ENCODE data around the gene ALDOB. TPM values are rescaled to one million over a fixed set of nuclear protein-coding genes. Genes with fewer than 3 reads are reported as not detected.

The ALDOB gene
- total RNA-seq, 2 donors from 2014 or later = 0.29 TPM; not detected in 1

- no peaks in the 10 kb centered on the region for H3K4me1 ChIP-seq (ENCODE audit: control insufficient read depth, insufficient read depth, low read length)
- H3K27ac Mint-ChIP-seq = no peak overlapping the region
- WGBS, 2 experiments (ENCODE audit: insufficient coverage in 1 of 2, insufficient read length in 1 of 2) = 100% methylated on average over 1 of the region's 1 CpG; no CpG with 5 or more reads in 1 of the 2 experiments
- no peak overlapping the region for H3K9ac ChIP-seq (ENCODE audit: extremely low read depth, low read length, poor library complexity, severe bottlenecking)
- H3K27me3 ChIP-seq (ENCODE audit: control insufficient read depth, insufficient read depth, low read length, poor library complexity, severe bottlenecking) = no peaks in the 10 kb centered on the region
- H3K36me3 Mint-ChIP-seq (ENCODE audit: low read depth) = peaks cover 72% of the 10 kb centered on the region
- TF ChIP-seq CTCF (conservative IDR thresholded peaks at IDR 0.05) = no peak
- no peaks in the 10 kb centered on the region for H3K27me3 Mint-ChIP-seq (ENCODE audit: insufficient read depth)
- H3K36me3 ChIP-seq (ENCODE audit: control insufficient read depth, insufficient read depth, low read length) = peaks cover 45% of the 10 kb centered on the region
- no peak overlapping the region for H3K4me3 Mint-ChIP-seq
- peaks cover 8% of the 10 kb centered on the region for H3K4me1 Mint-ChIP-seq
- peaks cover 48% of the 10 kb centered on the region for H3K9me3 Mint-ChIP-seq
- peaks cover 49% of the 10 kb centered on the region for H3K9me3 ChIP-seq (ENCODE audit: control insufficient read depth, low read length)
- no peak for DNase-seq
- H3K27ac ChIP-seq (ENCODE audit: low read depth, low read length) = no peak overlapping the region
- H3K4me3 ChIP-seq (ENCODE audit: low read length) = peak overlapping the region; percentile 2
Measured at GRCh38 chr9:101394687-101395086, 40.9 kb downstream of the ALDOB start.

GRCh38 chr9:101393135-101393534 is 42.4 kb downstream of the ALDOB start:
- no peak overlapping the region for H3K4me3 Mint-ChIP-seq
- H3K27ac Mint-ChIP-seq = no peak overlapping the region
- peaks cover 60% of the 10 kb centered on the region for H3K36me3 ChIP-seq (ENCODE audit: control insufficient read depth, insufficient read depth, low read length)
- H3K9ac ChIP-seq (ENCODE audit: extremely low read depth, low read length, poor library complexity, severe bottlenecking) = no peak overlapping the region
- H3K27me3 Mint-ChIP-seq (ENCODE audit: insufficient read depth) = no peaks in the 10 kb centered on the region
- no peak overlapping the region for H3K27ac ChIP-seq (ENCODE audit: low read depth, low read length)
- peaks cover 61% of the 10 kb centered on the region for H3K9me3 ChIP-seq (ENCODE audit: control insufficient read depth, low read length)
- H3K36me3 Mint-ChIP-seq (ENCODE audit: low read depth) = peaks cover 85% of the 10 kb centered on the region
- no peak for DNase-seq
- TF ChIP-seq CTCF (conservative IDR thresholded peaks at IDR 0.05) = no peak
- H3K9me3 Mint-ChIP-seq = peaks cover 56% of the 10 kb centered on the region
- no CpG with 5 or more reads among the region's 3 CpGs for WGBS, 2 experiments (ENCODE audit: insufficient coverage in 1 of 2, insufficient read length in 1 of 2)
- peaks cover 4% of the 10 kb centered on the region for H3K4me1 Mint-ChIP-seq
- H3K27me3 ChIP-seq (ENCODE audit: control insufficient read depth, insufficient read depth, low read length, poor library complexity, severe bottlenecking) = no peaks in the 10 kb centered on the region
- H3K4me1 ChIP-seq (ENCODE audit: control insufficient read depth, insufficient read depth, low read length) = no peaks in the 10 kb centered on the region
- no peak overlapping the region for H3K4me3 ChIP-seq (ENCODE audit: low read length)

- H3K36me3 Mint-ChIP-seq (ENCODE audit: low read depth) = peaks cover 77% of the 10 kb centered on the region
- no peak overlapping the region for H3K4me3 Mint-ChIP-seq
- no peaks in the 10 kb centered on the region for H3K27me3 ChIP-seq (ENCODE audit: control insufficient read depth, insufficient read depth, low read length, poor library complexity, severe bottlenecking)
- DNase-seq = no peak
- H3K36me3 ChIP-seq (ENCODE audit: control insufficient read depth, insufficient read depth, low read length) = peaks cover 47% of the 10 kb centered on the region
- H3K27me3 Mint-ChIP-seq (ENCODE audit: insufficient read depth) = no peaks in the 10 kb centered on the region
- H3K27ac Mint-ChIP-seq = no peak overlapping the region
- peak; percentile 64 for TF ChIP-seq CTCF (conservative IDR thresholded peaks at IDR 0.05)
- H3K4me1 Mint-ChIP-seq = peaks cover 3% of the 10 kb centered on the region
- WGBS, 2 experiments (ENCODE audit: insufficient coverage in 1 of 2, insufficient read length in 1 of 2) = 92 to 100% methylated on average over 2 of the region's 2 CpGs
- no peak overlapping the region for H3K9ac ChIP-seq (ENCODE audit: extremely low read depth, low read length, poor library complexity, severe bottlenecking)
- no peak overlapping the region for H3K4me3 ChIP-seq (ENCODE audit: low read length)
- H3K4me1 ChIP-seq (ENCODE audit: control insufficient read depth, insufficient read depth, low read length) = no peaks in the 10 kb centered on the region
- H3K9me3 ChIP-seq (ENCODE audit: control insufficient read depth, low read length) = peaks cover 60% of the 10 kb centered on the region
- H3K9me3 Mint-ChIP-seq = peaks cover 63% of the 10 kb centered on the region
- no peak overlapping the region for H3K27ac ChIP-seq (ENCODE audit: low read depth, low read length)
Measured at GRCh38 chr9:101388507-101388993, 47.0 kb downstream of the ALDOB start.

Measured in endodermal cell (in vitro differentiated cells).